ENCODE measurements around the gene RNF114.

- no peak for TF ChIP-seq CTCF (IDR thresholded peaks at IDR 0.05; ENCODE audit: low read depth, low read length, missing input control)
- no peak for TF ChIP-seq REST (IDR thresholded peaks at IDR 0.05)
- no peak for TF ChIP-seq JUND (IDR thresholded peaks at IDR 0.05)
- no peak for TF ChIP-seq RAD21 (IDR thresholded peaks at IDR 0.05)
- TF ChIP-seq MAX (IDR thresholded peaks at IDR 0.05): no peak
- no peak for TF ChIP-seq RXRA (IDR thresholded peaks at IDR 0.05)
- no peak for TF ChIP-seq YY1 (IDR thresholded peaks at IDR 0.05)
- no peak for TF ChIP-seq ATF3 (IDR thresholded peaks at IDR 0.05)
- no peak for TF ChIP-seq TAF1 (conservative IDR thresholded peaks at IDR 0.05)
- TF ChIP-seq SP1 (IDR thresholded peaks at IDR 0.05): no peak
- TF ChIP-seq GABPA (IDR thresholded peaks at IDR 0.05 in 1 of 2, conservative IDR thresholded peaks at IDR 0.05 in 1 of 2): no peak
These were observed 2.3 kb downstream of the RNF114 start for GRCh38 chr20:49938173-49939163.
